PC-3 (cell line): ENCODE results near the gene PAN3. TPM values are rescaled to one million over a fixed set of nuclear protein-coding genes. Genes with fewer than 3 reads are reported as not detected.

ENCODE experiments used
- ATAC-seq: fragments of 200-7000 bp; cut with Tn5 transposase; 2 replicates; pipeline ENCODE4 v1.9.1; 2020; ENCODE audit warnings: mild to moderate bottlenecking, moderate library complexity
- BruUV-seq: library from RNA; stranded (reverse); fragments of 400-500 nt; replicated peaks from 2 replicates; lab custom pipeline; 2021; lab: Mats Ljungman, UMichigan
- CTCF ChIA-PET: fragments of 300-600 bp; sonication (Branson Sonifier 250); formaldehyde crosslinking; loops from one replicate; lab custom pipeline; 2022; ENCODE audit warnings: antibody characterized with exemption; lab: Charles Lee
- POLR2A ChIA-PET: fragments of 300-600 bp; sonication (Branson Sonifier 250); formaldehyde crosslinking; loops from one replicate; lab custom pipeline; 2022; ENCODE audit warnings: antibody characterized with exemption; ENCODE audit not compliant: unreplicated experiment; lab: Charles Lee
- DNase-seq: peaks from one replicate; pipeline ENCODE4 v3.0.0-alpha.2; 2015
- H2AFZ ChIP-seq: fragments of 300-600 bp; sonication (generic); 2 replicates; pipeline ENCODE4 v1.6.0; 2016; ENCODE audit warnings: antibody characterized with exemption, low read length
- H3F3A ChIP-seq: fragments of 300-600 bp; sonication (generic); one replicate; pipeline ENCODE4 v1.6.0; 2017; ENCODE audit warnings: antibody characterized with exemption, low read length, control low read depth, mild to moderate bottlenecking; ENCODE audit not compliant: unreplicated experiment
- H3K27ac ChIP-seq: fragments of 300-600 bp; sonication (generic); 2 replicates; pipeline ENCODE4 v1.5.1; 2016; ENCODE audit warnings: mild to moderate bottlenecking, low read length
- H3K27me3 ChIP-seq: fragments of 300-600 bp; sonication (generic); 2 replicates; pipeline ENCODE4 v1.6.1; 2016; ENCODE audit warnings: low read length, mixed read lengths
- H3K36me3 ChIP-seq: fragments of 300-600 bp; sonication (generic); 2 replicates; pipeline ENCODE4 v1.6.1; 2016; ENCODE audit warnings: low read depth, mixed run types, low read length, mixed read lengths
- H3K4me1 ChIP-seq: fragments of 300-600 bp; sonication (generic); 2 replicates; pipeline ENCODE4 v1.5.1; 2016; ENCODE audit warnings: low read length; ENCODE audit not compliant: insufficient read depth
- H3K4me2 ChIP-seq: fragments of 300-600 bp; sonication (generic); 2 replicates; pipeline ENCODE4 v1.6.0; 2016; ENCODE audit warnings: low read length
- H3K4me3 ChIP-seq: fragments of 300-600 bp; sonication (generic); 2 replicates; pipeline ENCODE4 v1.5.1; 2016; ENCODE audit warnings: mild to moderate bottlenecking, low read length, mixed read lengths
- H3K79me2 ChIP-seq: fragments of 300-600 bp; sonication (generic); 2 replicates; pipeline ENCODE4 v1.6.1; 2017; ENCODE audit warnings: low read length, mixed read lengths
- H3K9ac ChIP-seq: fragments of 300-600 bp; sonication (generic); 2 replicates; pipeline ENCODE4 v1.6.0; 2016; ENCODE audit warnings: mild to moderate bottlenecking, low read length
- H3K9me2 ChIP-seq: fragments of 300-600 bp; sonication (generic); replicated peaks from 2 replicates; pipeline ENCODE4 v1.6.1; 2016; ENCODE audit warnings: mixed run types, low read length, mixed read lengths
- H3K9me3 ChIP-seq: fragments of 300-600 bp; sonication (generic); 2 replicates; pipeline ENCODE4 v1.6.1; 2016; ENCODE audit warnings: low read length, mixed read lengths
- H4K20me1 ChIP-seq: fragments of 300-600 bp; sonication (generic); 2 replicates; pipeline ENCODE4 v1.6.1; 2016; ENCODE audit warnings: low read length, mixed read lengths
- EZH2 ChIP-seq: fragments of 300-600 bp; sonication (generic); IDR thresholded peaks from one replicate; pipeline ENCODE4 v1.6.1; 2017; ENCODE audit warnings: antibody characterized with exemption, mild to moderate bottlenecking, low read length; ENCODE audit not compliant: unreplicated experiment
- EZH2phosphoT487 ChIP-seq: fragments of 300-600 bp; sonication (generic); IDR thresholded peaks from 2 replicates; pipeline ENCODE4 v1.6.1; 2018; ENCODE audit warnings: mild to moderate bottlenecking, antibody characterized with exemption, low read length, borderline replicate concordance
- intact Hi-C: fragments of 100-400 bp; cut with micrococcal nuclease; formaldehyde crosslinking; loops from 2 replicates; pipeline ENCODE4 v1.9.0; 2023
- total RNA-seq: library from RNA; depleted of rRNA; stranded (reverse); fragments of >200 nt; gene quantifications from 2 replicates; pipeline ENCODE4 v1.2.3, GENCODE V29; 2014
- TF ChIP-seq, protein P1 (sequence below): fragments of 300-600 bp; sonication (generic); conservative IDR thresholded peaks from 2 replicates; pipeline ENCODE4 v1.5.1; 2017; ENCODE audit warnings: antibody characterized with exemption, low read depth, mild to moderate bottlenecking, low read length

Gene PAN3
- total RNA-seq, 1 experiment from 2014 or later: 14.6 TPM

- no peaks in the 10 kb centered on the region for H3K79me2 ChIP-seq
- no peaks in the 10 kb centered on the region for H3K27me3 ChIP-seq
- TF ChIP-seq, protein P1, sequence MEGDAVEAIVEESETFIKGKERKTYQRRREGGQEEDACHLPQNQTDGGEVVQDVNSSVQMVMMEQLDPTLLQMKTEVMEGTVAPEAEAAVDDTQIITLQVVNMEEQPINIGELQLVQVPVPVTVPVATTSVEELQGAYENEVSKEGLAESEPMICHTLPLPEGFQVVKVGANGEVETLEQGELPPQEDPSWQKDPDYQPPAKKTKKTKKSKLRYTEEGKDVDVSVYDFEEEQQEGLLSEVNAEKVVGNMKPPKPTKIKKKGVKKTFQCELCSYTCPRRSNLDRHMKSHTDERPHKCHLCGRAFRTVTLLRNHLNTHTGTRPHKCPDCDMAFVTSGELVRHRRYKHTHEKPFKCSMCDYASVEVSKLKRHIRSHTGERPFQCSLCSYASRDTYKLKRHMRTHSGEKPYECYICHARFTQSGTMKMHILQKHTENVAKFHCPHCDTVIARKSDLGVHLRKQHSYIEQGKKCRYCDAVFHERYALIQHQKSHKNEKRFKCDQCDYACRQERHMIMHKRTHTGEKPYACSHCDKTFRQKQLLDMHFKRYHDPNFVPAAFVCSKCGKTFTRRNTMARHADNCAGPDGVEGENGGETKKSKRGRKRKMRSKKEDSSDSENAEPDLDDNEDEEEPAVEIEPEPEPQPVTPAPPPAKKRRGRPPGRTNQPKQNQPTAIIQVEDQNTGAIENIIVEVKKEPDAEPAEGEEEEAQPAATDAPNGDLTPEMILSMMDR: no peak
- TF ChIP-seq EZH2phosphoT487 (no peak), EZH2 (no peak)
- H3F3A ChIP-seq: no peaks in the 10 kb centered on the region
- BruUV-seq: no TSS peak
- POLR2A ChIA-PET: no interaction called here
- no peaks in the 10 kb centered on the region for H3K9me3 ChIP-seq
- peaks cover 23% of the 10 kb centered on the region for H3K4me1 ChIP-seq
- H4K20me1 ChIP-seq: no peaks in the 10 kb centered on the region
- H3K4me2 ChIP-seq: peak overlapping the region; percentile 33
- no peaks in the 10 kb centered on the region for H3K36me3 ChIP-seq
- H3K27ac ChIP-seq: peak overlapping the region; percentile 58
- 0 out of 2 replicates have a peak overlapping the region, but pooled peaks have one; percentile 22 for H2AFZ ChIP-seq
- CTCF ChIA-PET: no interaction called here
- H3K9ac ChIP-seq: peak overlapping the region; percentile 32; the same call in 1 of the 2 replicates
- H3K4me3 ChIP-seq: no peak overlapping the region
- DNase-seq (peak; percentile 52), ATAC-seq (peak; percentile 25)
- intact Hi-C loops: no loop called here
- no peaks in the 10 kb centered on the region for H3K9me2 ChIP-seq
These were observed 184.0 kb downstream of the PAN3 start for GRCh38 chr13:28322256-28322905.

GRCh38 chr13:28324181-28324789 is 185.9 kb downstream of the PAN3 start:
- DNase-seq: peak; percentile 67
- no peak overlapping the region for H3K4me2 ChIP-seq
- ChIA-PET POLR2A (no interaction called here), CTCF (interaction anchor here (0.6 kb wide), 1 partner anchor 234 kb away, joined by 3 read pairs; no protein-coding TSS in a partner anchor)
- peaks cover 23% of the 10 kb centered on the region for H3K4me1 ChIP-seq
- no peaks in the 10 kb centered on the region for H3K27me3 ChIP-seq
- no peaks in the 10 kb centered on the region for H3K9me2 ChIP-seq
- no peaks in the 10 kb centered on the region for H3F3A ChIP-seq
- intact Hi-C loops: loop anchor here (1.0 kb wide), 1 partner anchor 312 kb away; no protein-coding TSS in a partner anchor
- H3K36me3 ChIP-seq: no peaks in the 10 kb centered on the region
- peak overlapping the region; percentile 20; the same call in 1 of the 2 replicates for H3K27ac ChIP-seq
- no peaks in the 10 kb centered on the region for H3K79me2 ChIP-seq
- no TSS peak for BruUV-seq
- no peak overlapping the region for H3K9ac ChIP-seq
- peak; percentile 74 for ATAC-seq
- H4K20me1 ChIP-seq: no peaks in the 10 kb centered on the region
- 0 out of 2 replicates have a peak overlapping the region, but pooled peaks have one; percentile 34 for H2AFZ ChIP-seq
- no peaks in the 10 kb centered on the region for H3K9me3 ChIP-seq
- no peak overlapping the region for H3K4me3 ChIP-seq
- no peak for TF ChIP-seq EZH2
- TF ChIP-seq EZH2phosphoT487: no peak
- TF ChIP-seq, protein P1: peak; percentile 83

DNA sequence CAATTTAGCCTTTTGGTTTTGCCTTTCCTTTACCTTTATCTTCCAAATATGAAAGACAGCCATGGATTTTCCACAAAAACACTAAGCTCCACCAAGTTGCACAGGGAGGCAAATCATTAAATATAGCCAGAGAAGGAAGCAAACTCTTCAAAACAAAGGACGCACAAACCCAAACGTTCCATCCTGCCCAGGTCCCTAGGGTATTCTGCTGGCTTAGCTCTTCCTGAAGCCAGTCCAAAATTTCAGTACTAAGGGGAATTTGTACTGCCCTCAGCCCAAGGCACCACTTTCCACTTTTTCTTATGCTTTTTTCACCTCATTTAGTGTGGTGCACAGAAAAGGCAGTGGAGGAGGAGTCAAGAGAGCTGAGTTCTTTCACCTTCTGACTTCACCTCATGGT is 186.7 kb downstream of the PAN3 start:
- H3K4me1 ChIP-seq: peaks cover 23% of the 10 kb centered on the region
- H3K4me2 ChIP-seq: no peak overlapping the region
- ChIA-PET CTCF (no interaction called here), POLR2A (no interaction called here)
- no peaks in the 10 kb centered on the region for H3K79me2 ChIP-seq
- H3K9ac ChIP-seq: no peak overlapping the region
- H2AFZ ChIP-seq: no peak overlapping the region
- H3F3A ChIP-seq: no peaks in the 10 kb centered on the region
- intact Hi-C loops: no loop called here
- H3K36me3 ChIP-seq: no peaks in the 10 kb centered on the region
- H3K27me3 ChIP-seq: no peaks in the 10 kb centered on the region
- H3K9me2 ChIP-seq: no peaks in the 10 kb centered on the region
- TF ChIP-seq, protein P1: no peak
- no peak for TF ChIP-seq EZH2phosphoT487
- no peak for TF ChIP-seq EZH2
- H3K4me3 ChIP-seq: no peak overlapping the region
- H3K9me3 ChIP-seq: no peaks in the 10 kb centered on the region
- no peaks in the 10 kb centered on the region for H4K20me1 ChIP-seq
- H3K27ac ChIP-seq: no peak overlapping the region
- no peak for ATAC-seq
- no TSS peak for BruUV-seq
- no peak for DNase-seq
